Stimulated activated CD4-positive, alpha-beta T cell treated with anti-CD3 and anti-CD28 coated beads, Interleukin-1b, Interleukin-23, amount 100 ng/mL, for 4 hours (primary cell): ENCODE measurements around the gene LCTL.
A peak's percentile ranks its signal among the peaks of the same experiment; 100 is the strongest.

Experiments used
- DNase-seq, 2 donors: peaks; one replicate each; pipeline ENCODE4 v3.0.0-alpha.2; 2020; ENCODE audit warnings: low read depth in 2 of 2

LCTL gene, protein sequence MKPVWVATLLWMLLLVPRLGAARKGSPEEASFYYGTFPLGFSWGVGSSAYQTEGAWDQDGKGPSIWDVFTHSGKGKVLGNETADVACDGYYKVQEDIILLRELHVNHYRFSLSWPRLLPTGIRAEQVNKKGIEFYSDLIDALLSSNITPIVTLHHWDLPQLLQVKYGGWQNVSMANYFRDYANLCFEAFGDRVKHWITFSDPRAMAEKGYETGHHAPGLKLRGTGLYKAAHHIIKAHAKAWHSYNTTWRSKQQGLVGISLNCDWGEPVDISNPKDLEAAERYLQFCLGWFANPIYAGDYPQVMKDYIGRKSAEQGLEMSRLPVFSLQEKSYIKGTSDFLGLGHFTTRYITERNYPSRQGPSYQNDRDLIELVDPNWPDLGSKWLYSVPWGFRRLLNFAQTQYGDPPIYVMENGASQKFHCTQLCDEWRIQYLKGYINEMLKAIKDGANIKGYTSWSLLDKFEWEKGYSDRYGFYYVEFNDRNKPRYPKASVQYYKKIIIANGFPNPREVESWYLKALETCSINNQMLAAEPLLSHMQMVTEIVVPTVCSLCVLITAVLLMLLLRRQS

GRCh38 chr15:66565741-66566144 lies at the start of gene LCTL:
Gene LCTL, minus strand, starts transcription at chr15:66565998. Its CDS starts 633 bp downstream, at chr15:66565365.
- DNase-seq = no peak

DNA sequence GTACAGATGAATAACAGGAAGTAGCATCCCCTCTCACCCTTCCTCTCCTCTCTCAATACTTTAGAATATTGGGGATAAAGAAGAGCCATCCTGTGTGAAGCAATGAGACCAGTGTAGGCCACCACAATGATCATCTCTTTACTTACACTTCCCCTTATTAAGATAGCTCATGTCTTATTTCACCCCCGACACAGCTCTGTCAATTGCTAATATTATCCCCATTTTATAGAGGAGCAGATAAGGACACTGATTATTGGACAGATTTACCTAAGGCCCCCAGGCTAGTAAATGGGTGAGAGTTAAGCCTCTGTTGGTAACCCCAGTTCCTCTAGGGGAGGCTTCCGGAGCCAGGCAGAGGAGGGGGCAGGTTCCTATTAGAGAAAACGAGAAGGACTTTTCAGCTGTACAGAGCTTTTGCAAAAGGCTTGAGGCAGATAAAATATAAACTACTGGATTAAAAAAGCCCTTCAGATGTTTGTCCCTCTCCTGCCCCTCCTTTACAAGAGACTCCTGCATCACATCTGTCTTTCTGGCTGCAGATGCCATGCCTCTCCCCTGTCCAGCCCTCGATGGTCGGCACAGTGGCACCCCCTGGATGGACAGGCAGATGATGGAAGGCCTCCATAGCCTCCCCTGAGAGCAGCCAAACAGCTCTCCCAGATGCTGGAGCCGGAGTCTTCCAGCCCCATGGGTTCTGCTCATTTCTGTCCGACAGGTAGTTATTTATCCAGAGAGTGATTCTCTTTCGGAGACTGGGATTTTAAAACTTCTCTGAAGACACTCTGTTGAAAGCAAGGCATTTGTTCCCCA lies 49.4 kb upstream of the LCTL start:
- no peak for DNase-seq

GRCh38 chr15:66614456-66614855 lies 48.7 kb upstream of the LCTL start:
- no peak for DNase-seq

DNA sequence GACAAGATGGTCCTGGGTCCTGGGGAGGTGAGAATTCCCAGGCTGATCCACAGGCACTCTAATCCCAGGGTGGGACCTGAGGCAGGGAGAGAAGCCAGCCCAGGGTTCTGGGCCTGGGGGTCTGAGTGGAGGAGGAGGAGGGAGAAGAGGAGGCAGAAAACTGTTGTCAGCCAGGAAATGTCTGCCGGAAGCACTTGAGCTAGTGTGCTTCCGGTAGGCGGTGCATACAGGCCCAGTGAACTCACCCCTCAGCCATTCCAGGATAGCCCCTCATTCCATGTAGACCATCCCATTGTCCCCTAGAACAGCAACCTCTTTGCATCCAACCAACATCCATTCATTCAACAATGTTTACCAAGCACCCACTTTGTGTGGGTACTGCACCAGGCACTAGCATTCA lies 47.9 kb upstream of the LCTL start:
- no peak for DNase-seq

GRCh38 chr15:66611257-66612053 lies 45.7 kb upstream of the LCTL start:
- DNase-seq = no peak

DNA sequence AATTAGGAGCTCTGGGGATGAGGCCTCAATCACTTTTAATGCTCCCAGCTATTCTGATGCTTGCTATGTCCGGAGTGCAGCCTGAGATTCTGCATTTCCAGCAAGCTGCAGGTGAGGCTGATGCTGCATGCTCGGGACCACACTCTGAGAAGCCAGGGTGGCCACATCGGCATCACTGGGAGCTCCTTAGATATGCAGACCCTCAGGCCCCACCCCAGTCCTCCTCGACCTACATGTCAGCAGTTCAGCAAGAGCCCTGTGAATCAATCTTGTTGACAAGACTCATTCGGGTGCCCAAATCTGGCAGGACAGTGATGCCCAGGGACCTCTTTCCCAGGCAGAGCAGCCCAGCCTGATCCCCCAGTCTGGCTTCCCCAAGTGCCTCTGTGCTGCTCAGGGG lies 44.1 kb upstream of the LCTL start:
- no peak for DNase-seq

DNA sequence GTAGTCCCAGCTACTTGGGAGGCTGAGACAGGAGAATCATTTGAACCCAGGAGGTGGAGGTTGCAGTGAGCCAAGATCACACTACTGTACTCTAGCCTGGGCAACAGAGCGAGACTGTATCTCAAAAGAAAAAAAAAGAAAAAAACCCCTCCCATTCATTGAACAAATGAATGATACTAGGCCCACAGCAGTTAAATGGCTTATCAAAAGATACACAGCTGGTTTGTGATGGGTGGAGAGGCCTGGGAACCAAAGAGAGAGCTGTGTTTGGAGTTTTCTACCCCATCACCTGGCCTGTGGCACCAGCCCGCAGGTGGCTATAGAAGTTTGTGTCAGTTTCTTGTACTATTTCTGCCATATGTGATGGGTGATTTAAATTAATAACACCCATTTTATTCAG lies 43.1 kb upstream of the LCTL start:
- no peak for DNase-seq

DNA sequence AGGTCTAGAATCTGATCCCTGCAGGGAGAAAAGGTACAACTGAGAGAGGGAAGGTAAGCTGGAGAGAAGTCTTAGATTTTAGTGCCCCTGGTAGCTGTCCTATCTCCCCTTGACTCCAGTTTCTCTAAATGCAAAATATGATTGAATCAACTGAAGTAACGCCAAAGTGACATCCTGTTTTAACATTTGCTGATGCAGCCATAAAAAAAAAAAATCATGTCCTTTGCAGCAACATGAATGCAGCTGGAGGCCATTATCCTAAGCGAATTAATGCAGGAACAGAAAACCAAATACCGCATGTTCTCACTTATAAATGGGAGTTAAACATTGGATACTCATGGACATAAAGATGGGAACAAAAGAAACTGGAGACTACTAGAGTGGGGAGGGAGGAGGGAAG lies 42.4 kb upstream of the LCTL start:
- DNase-seq = no peak

- peak; percentile 37 to 65 for DNase-seq
These were observed 37.7 kb upstream of the LCTL start for GRCh38 chr15:66603301-66604179.

DNA sequence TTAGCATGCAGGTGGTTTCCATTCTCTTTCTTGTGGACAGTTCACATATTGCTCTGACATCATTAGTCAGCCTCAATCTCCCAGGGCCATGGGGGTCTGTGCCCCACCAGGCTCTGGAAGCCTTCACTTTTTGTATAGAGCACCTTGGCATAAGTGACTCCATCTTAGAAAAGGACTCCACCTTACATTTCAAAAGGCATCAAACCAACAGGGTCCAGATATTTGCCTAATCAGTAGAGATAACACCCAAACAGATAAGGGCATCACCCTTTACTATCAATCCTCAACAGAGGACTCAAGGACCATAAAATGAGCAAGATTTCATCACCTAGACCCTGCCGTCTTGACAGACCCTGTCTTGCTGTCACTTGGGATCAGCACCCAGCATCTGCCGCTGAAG lies 35.7 kb upstream of the LCTL start:
- no peak for DNase-seq

GRCh38 chr15:66600240-66600627 lies 34.4 kb upstream of the LCTL start:
- no peak for DNase-seq

DNA sequence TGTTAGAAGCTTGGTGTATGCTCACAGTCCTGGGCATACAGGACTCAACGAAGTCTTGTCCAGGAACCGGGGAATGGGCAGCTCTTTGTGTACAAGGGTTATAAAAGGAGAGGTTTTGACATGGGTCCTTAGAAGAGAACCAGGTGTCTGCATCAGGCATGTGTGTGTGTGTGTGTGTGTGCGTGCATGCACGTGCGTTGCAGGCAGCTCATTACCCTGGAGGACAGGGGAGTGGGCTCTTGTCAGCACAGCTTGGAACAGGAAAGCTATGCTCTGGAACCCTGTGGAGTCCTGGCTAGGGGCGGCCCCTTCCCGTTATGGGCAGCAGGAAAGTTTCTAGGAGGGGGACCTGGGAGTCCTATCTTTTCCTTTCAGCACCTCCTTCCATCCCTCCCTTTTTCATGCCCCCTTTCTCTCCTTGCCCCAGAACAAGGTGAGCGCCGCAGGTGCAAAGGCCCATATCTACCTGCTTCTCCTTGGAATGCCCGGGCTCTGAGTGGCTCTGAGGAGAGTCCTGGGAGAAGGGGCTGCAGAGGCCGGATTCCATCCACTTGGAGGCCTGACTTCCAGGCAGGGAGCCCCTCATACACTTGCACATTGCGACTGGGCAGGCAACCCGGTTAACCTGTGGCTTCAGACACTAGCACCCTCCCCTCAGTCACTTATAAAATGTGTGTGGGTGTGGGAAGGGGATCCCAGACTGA lies 33.9 kb upstream of the LCTL start:
- no peak for DNase-seq

- no peak for DNase-seq
These were observed 32.5 kb upstream of the LCTL start for GRCh38 chr15:66598095-66598815.

DNA sequence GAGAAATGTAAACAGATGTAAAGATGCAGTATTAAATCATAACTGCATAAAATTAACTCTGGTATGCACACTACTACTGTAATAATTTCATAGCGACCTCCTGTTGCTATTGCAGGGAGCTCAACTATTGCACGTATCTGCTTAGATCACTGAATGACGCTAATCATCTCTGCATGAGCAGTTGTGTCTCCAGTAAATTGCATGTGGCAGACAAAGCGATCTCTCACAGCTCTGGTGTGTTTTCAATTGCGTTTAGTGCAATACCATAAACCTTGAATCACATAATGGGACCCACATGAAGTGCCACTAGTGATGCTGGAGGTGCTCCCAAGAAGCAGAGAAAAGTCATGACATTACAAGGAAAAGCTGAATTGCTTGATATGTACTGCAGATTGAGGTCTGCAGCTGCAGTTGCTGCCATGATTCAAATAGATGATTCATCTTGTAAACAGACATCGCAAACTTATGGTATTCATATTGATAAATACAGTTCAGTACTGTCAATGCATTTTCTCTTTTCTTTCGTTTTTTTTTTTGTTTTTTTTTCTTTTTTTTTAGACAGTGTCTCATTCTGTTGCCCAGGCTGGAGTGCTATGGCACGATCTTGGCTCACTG lies 30.2 kb upstream of the LCTL start:
- no peak for DNase-seq

- DNase-seq = no peak
These were observed 29.5 kb upstream of the LCTL start for GRCh38 chr15:66595332-66595731.

DNA sequence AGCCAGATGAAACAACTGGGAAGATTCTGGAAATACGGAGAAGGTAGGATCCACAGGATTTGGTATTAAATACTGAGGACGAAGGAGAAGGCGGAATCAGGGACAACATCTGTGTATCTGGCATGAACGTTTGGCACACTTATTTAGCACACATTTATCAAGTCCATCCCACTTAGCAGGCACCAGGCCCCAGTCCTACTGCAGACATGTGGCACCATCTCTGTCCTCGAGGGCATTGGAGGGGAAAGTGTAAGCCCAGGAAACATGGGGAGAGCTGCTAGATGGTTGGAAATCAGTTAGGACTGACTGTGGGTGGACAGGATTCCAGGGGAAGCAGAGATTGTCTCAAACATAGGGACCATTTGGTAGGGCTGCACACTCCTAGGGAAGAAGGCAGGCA lies 29.0 kb upstream of the LCTL start:
- DNase-seq = no peak

GRCh38 chr15:66594344-66594743 lies 28.5 kb upstream of the LCTL start:
- DNase-seq = no peak

DNA sequence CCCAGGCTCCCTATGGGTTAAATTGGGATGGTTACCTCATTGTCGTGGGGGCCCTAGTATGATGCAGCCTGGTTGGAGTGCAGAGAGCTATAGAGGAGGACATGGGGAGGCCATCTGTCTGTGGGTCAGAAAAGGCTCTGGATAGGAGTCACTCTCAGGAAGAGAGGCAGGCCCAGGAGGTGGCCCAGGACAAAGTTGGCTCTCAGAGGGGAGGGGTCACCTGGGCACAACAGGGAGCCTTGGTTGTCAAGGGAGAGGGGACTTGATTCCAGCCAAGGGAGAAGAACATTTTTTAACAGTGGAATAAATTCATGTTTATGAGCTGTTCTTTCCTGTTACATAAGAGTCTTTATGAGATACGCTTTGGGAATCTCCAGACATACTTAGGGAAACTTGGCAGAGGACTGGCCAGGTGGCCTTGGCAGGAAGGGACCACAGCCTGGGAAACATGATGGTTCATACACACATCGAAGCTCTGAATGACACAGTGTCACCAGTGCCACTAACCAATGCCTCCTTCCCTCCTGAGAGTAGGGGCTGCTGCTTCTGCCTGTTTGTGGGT lies 27.5 kb upstream of the LCTL start:
- no peak for DNase-seq
